ENCODE measurements around the gene TMC4.
"Not testable (repeated sequence)": the region's sequence is repeated elsewhere in the genome, so short reads cannot be mapped to it uniquely, and the experiment has no call there.

Gene TMC4

GRCh38 chr19:54211235-54211634 lies 38.3 kb upstream of the TMC4 start:
- Histone ChIP-seq H3K9me3 (ENCODE audit: control insufficient read depth in 5 of 5, low read length in 5 of 5) (no peaks in the 10 kb centered on the region), H3K4me1 (ENCODE audit: control insufficient read depth in 5 of 5, insufficient read depth in 5 of 5, low read length in 5 of 5) (peaks cover 3 to 47% (median 29%) of the 10 kb centered on the region in 5 donors), H3K27ac (ENCODE audit: low read depth, low read length) (no peak overlapping the region), H3K27me3 (ENCODE audit: control insufficient read depth in 5 of 5, insufficient read depth in 4 of 5, low read length in 5 of 5) (no peaks in the 10 kb centered on the region), H3K4me3 (ENCODE audit: low read depth in 1 of 5, low read length in 5 of 5) (no peak overlapping the region), H3K36me3 (ENCODE audit: control insufficient read depth in 5 of 5, insufficient read depth in 5 of 5, low read length in 5 of 5) (peaks cover 0 to 23% (median 22%) of the 10 kb centered on the region in 5 donors), H3K9ac (ENCODE audit: low read length in 5 of 5) (no peak overlapping the region)

- Histone ChIP-seq H3K4me1 (ENCODE audit: control insufficient read depth in 5 of 5, insufficient read depth in 5 of 5, low read length in 5 of 5) (peaks cover 3 to 58% (median 39%) of the 10 kb centered on the region in 5 donors), H3K9me3 (ENCODE audit: control insufficient read depth in 5 of 5, low read length in 5 of 5) (no peaks in the 10 kb centered on the region), H3K9ac (ENCODE audit: low read length in 5 of 5) (peak overlapping the region in 3 of 5 donors; percentile 2 to 31 (median 20)), H3K27ac (ENCODE audit: low read depth, low read length) (no peak overlapping the region), H3K4me3 (ENCODE audit: low read depth in 1 of 5, low read length in 5 of 5) (no peak overlapping the region), H3K27me3 (ENCODE audit: control insufficient read depth in 5 of 5, insufficient read depth in 4 of 5, low read length in 5 of 5) (no peaks in the 10 kb centered on the region), H3K36me3 (ENCODE audit: control insufficient read depth in 5 of 5, insufficient read depth in 5 of 5, low read length in 5 of 5) (peaks cover 3 to 36% (median 34%) of the 10 kb centered on the region in 5 donors)
Measured at GRCh38 chr19:54209811-54210494, 37.0 kb upstream of the TMC4 start.

DNA sequence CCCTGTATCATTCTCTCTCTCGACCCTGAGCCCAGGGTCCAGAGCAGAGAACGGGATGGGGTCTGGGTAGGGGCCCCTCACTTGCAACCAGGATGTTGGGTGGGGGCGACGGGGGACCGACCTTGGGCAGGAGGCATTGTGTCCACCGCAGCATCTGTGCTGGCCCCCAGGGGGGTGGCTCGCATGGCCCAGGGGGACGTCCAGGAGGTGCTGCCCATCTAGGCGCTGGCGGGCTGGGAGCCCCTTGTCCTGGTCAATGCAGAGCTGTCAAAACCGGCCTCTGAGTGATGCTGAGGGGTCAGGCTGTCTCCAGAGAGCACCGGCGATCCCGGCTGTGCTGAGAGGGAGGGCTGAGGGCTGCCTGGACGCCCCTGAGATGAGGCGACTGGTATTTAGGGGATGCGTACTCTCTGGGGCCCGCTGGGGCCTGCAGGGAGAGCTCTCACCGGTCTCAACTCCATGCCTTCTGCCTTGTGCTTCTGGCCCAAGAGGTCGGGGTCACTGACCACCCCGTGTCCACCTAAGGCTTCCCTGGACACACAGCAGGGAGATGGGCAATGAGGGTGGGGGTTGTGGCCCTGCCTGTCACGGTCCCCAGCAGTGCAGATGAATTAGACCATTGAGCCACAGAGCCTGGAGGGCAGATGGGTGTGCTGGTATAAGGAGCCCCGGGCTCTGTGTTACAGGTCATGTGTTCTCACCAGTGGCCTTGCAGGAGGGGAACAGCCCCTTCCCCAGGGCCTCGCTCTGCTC lies 36.3 kb upstream of the TMC4 start:
- Histone ChIP-seq H3K9ac (ENCODE audit: low read length in 5 of 5) (peak overlapping the region in 3 of 5 donors; percentile 2 to 31 (median 20)), H3K4me3 (ENCODE audit: low read depth in 1 of 5, low read length in 5 of 5) (no peak overlapping the region), H3K27me3 (ENCODE audit: control insufficient read depth in 5 of 5, insufficient read depth in 4 of 5, low read length in 5 of 5) (no peaks in the 10 kb centered on the region), H3K9me3 (ENCODE audit: control insufficient read depth in 5 of 5, low read length in 5 of 5) (no peaks in the 10 kb centered on the region), H3K27ac (ENCODE audit: low read depth, low read length) (peak overlapping the region; percentile 46), H3K36me3 (ENCODE audit: control insufficient read depth in 5 of 5, insufficient read depth in 5 of 5, low read length in 5 of 5) (peaks cover 7 to 43% (median 41%) of the 10 kb centered on the region in 5 donors), H3K4me1 (ENCODE audit: control insufficient read depth in 5 of 5, insufficient read depth in 5 of 5, low read length in 5 of 5) (peaks cover 3 to 65% (median 46%) of the 10 kb centered on the region in 5 donors)

GRCh38 chr19:54208784-54209057 lies 35.8 kb upstream of the TMC4 start:
- Histone ChIP-seq H3K9ac (ENCODE audit: low read length in 5 of 5) (peak overlapping the region in 1 of 5 donors; percentile 50), H3K36me3 (ENCODE audit: control insufficient read depth in 5 of 5, insufficient read depth in 5 of 5, low read length in 5 of 5) (peaks cover 7 to 45% (median 42%) of the 10 kb centered on the region in 5 donors), H3K4me1 (ENCODE audit: control insufficient read depth in 5 of 5, insufficient read depth in 5 of 5, low read length in 5 of 5) (peaks cover 3 to 66% (median 51%) of the 10 kb centered on the region in 5 donors), H3K27ac (ENCODE audit: low read depth, low read length) (peak overlapping the region; percentile 46), H3K27me3 (ENCODE audit: control insufficient read depth in 5 of 5, insufficient read depth in 4 of 5, low read length in 5 of 5) (no peaks in the 10 kb centered on the region), H3K9me3 (ENCODE audit: control insufficient read depth in 5 of 5, low read length in 5 of 5) (no peaks in the 10 kb centered on the region), H3K4me3 (ENCODE audit: low read depth in 1 of 5, low read length in 5 of 5) (no peak overlapping the region)

- Histone ChIP-seq H3K4me3 (ENCODE audit: low read depth in 1 of 5, low read length in 5 of 5) (peak overlapping the region in 1 of 5 donors; percentile 19), H3K27ac (ENCODE audit: low read depth, low read length) (peak overlapping the region; percentile 46), H3K36me3 (ENCODE audit: control insufficient read depth in 5 of 5, insufficient read depth in 5 of 5, low read length in 5 of 5) (peaks cover 7 to 51% (median 47%) of the 10 kb centered on the region in 5 donors)
Measured at GRCh38 chr19:54207983-54208783, 35.2 kb upstream of the TMC4 start.

GRCh38 chr19:54207676-54207982 lies 34.7 kb upstream of the TMC4 start:
- H3K9ac ChIP-seq (ENCODE audit: low read length in 5 of 5): peak overlapping the region in 2 of 5 donors; percentile 33 to 35
- H3K4me1 ChIP-seq (ENCODE audit: control insufficient read depth in 5 of 5, insufficient read depth in 5 of 5, low read length in 5 of 5): peaks cover 3 to 77% (median 62%) of the 10 kb centered on the region in 5 donors
- peaks cover 10 to 56% (median 52%) of the 10 kb centered on the region in 5 donors for H3K36me3 ChIP-seq (ENCODE audit: control insufficient read depth in 5 of 5, insufficient read depth in 5 of 5, low read length in 5 of 5)
- no peaks in the 10 kb centered on the region for H3K27me3 ChIP-seq (ENCODE audit: control insufficient read depth in 5 of 5, insufficient read depth in 4 of 5, low read length in 5 of 5)
- no peaks in the 10 kb centered on the region for H3K9me3 ChIP-seq (ENCODE audit: control insufficient read depth in 5 of 5, low read length in 5 of 5)
- H3K4me3 ChIP-seq (ENCODE audit: low read depth in 1 of 5, low read length in 5 of 5): peak overlapping the region in 1 of 5 donors; percentile 19
- peak overlapping the region; percentile 46 for H3K27ac ChIP-seq (ENCODE audit: low read depth, low read length)

More at GRCh38 chr19:54207983-54208783, 35.2 kb upstream of the TMC4 start:
- H3K9me3 ChIP-seq (ENCODE audit: control insufficient read depth in 5 of 5, low read length in 5 of 5): no peaks in the 10 kb centered on the region
- H3K27me3 ChIP-seq (ENCODE audit: control insufficient read depth in 5 of 5, insufficient read depth in 4 of 5, low read length in 5 of 5): no peaks in the 10 kb centered on the region
- peaks cover 3 to 72% (median 56%) of the 10 kb centered on the region in 5 donors for H3K4me1 ChIP-seq (ENCODE audit: control insufficient read depth in 5 of 5, insufficient read depth in 5 of 5, low read length in 5 of 5)
- H3K9ac ChIP-seq (ENCODE audit: low read length in 5 of 5): peak overlapping the region in 3 of 5 donors; percentile 35 to 68 (median 50)

- not testable (repeated sequence) for H3K27me3 ChIP-seq (ENCODE audit: control insufficient read depth in 5 of 5, insufficient read depth in 4 of 5, low read length in 5 of 5); H3K9me3 ChIP-seq (ENCODE audit: control insufficient read depth in 5 of 5, low read length in 5 of 5); H3K27ac ChIP-seq (ENCODE audit: low read depth, low read length)
- peak overlapping the region in 2 of 5 donors; percentile 33 to 60 for H3K9ac ChIP-seq (ENCODE audit: low read length in 5 of 5)
- H3K4me3 ChIP-seq (ENCODE audit: low read depth in 1 of 5, low read length in 5 of 5): peak overlapping the region in 1 of 5 donors; percentile 6
- peaks cover 14 to 61% (median 57%) of the 10 kb centered on the region in 5 donors for H3K36me3 ChIP-seq (ENCODE audit: control insufficient read depth in 5 of 5, insufficient read depth in 5 of 5, low read length in 5 of 5)
- peaks cover 3 to 82% (median 66%) of the 10 kb centered on the region in 5 donors for H3K4me1 ChIP-seq (ENCODE audit: control insufficient read depth in 5 of 5, insufficient read depth in 5 of 5, low read length in 5 of 5)
Measured at GRCh38 chr19:54207193-54207592, 34.2 kb upstream of the TMC4 start.

DNA sequence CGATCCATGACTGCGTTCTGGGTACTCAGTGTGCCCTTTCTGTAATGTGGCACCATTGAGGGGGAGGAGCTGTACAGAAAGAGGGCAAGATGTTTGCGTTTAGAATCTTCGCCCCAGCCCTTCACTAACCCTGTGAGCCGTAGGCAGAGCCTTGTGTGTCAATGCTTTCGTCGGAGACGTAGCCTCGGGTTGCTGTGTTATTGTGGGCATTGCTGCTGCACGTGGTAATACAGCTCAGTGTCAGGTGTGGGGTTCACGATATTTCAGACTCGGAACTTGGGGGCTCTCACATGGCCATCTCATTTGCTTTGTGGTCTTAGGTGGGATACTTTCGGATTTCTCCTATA lies 33.8 kb upstream of the TMC4 start:
- no peak overlapping the region for H3K27ac ChIP-seq (ENCODE audit: low read depth, low read length)

DNA sequence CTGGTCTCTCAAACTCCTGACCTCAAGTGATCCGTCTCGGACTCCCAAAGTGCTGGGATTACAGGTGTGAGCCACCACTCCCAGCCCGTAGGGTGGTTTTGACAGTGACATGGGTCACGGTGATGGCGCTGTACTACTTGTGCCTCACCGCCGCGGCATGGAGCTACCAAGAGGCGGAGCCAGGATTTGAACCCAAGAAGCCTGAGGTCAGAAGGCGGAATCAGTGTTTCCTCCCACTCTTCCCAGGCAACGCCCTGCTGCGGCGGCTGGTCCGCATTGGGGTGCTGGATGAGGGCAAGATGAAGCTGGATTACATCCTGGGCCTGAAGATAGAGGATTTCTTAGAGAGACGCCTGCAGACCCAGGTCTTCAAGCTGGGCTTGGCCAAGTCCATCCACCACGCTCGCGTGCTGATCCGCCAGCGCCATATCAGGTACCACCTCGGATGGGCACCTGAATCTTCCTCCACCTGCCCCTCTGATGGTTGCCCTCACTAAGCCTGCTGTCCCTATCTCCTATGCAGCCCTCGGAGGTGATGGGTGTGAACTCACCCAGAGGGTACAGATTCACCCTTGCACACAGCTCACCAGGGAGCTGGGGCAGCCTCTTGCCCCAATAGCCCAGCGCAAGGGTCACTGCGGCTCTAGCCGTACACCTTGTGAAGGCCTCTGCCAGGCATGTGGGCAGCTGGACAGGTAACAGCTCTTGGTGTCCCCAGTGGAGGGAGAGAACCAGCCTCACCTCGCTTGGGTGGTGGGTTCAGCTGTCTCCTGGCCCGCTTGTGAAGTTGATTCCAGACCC lies 33.3 kb upstream of the TMC4 start:
- Histone ChIP-seq H3K27me3 (ENCODE audit: control insufficient read depth in 5 of 5, insufficient read depth in 4 of 5, low read length in 5 of 5) (no peaks in the 10 kb centered on the region), H3K4me1 (ENCODE audit: control insufficient read depth in 5 of 5, insufficient read depth in 5 of 5, low read length in 5 of 5) (peaks cover 7 to 91% (median 76%) of the 10 kb centered on the region in 5 donors), H3K9me3 (ENCODE audit: control insufficient read depth in 5 of 5, low read length in 5 of 5) (no peaks in the 10 kb centered on the region), H3K4me3 (ENCODE audit: low read depth in 1 of 5, low read length in 5 of 5) (peak overlapping the region in 2 of 5 donors; percentile 4 to 6), H3K9ac (ENCODE audit: low read length in 5 of 5) (peak overlapping the region in 1 of 5 donors; percentile 60), H3K27ac (ENCODE audit: low read depth, low read length) (no peak overlapping the region), H3K36me3 (ENCODE audit: control insufficient read depth in 5 of 5, insufficient read depth in 5 of 5, low read length in 5 of 5) (peaks cover 14 to 66% (median 57%) of the 10 kb centered on the region in 5 donors)

More for the DNA sequence above, 33.8 kb upstream of the TMC4 start:
- H3K4me3 ChIP-seq (ENCODE audit: low read depth in 1 of 5, low read length in 5 of 5): peak overlapping the region in 2 of 5 donors; percentile 4 to 6
- H3K4me1 ChIP-seq (ENCODE audit: control insufficient read depth in 5 of 5, insufficient read depth in 5 of 5, low read length in 5 of 5): peaks cover 3 to 85% (median 70%) of the 10 kb centered on the region in 5 donors
- peaks cover 14 to 64% (median 57%) of the 10 kb centered on the region in 5 donors for H3K36me3 ChIP-seq (ENCODE audit: control insufficient read depth in 5 of 5, insufficient read depth in 5 of 5, low read length in 5 of 5)
- peak overlapping the region in 1 of 5 donors; percentile 60 for H3K9ac ChIP-seq (ENCODE audit: low read length in 5 of 5)
- H3K27me3 ChIP-seq (ENCODE audit: control insufficient read depth in 5 of 5, insufficient read depth in 4 of 5, low read length in 5 of 5): no peaks in the 10 kb centered on the region
- no peaks in the 10 kb centered on the region for H3K9me3 ChIP-seq (ENCODE audit: control insufficient read depth in 5 of 5, low read length in 5 of 5)
